DMS153 treated with DMSO at 0.1 percent for 48 hours (cell line): ENCODE data around the gene MMP1.

Source experiments
- DNase-seq: peaks from one replicate; lab custom pipeline; 2025; ENCODE audit not compliant: unreplicated experiment; lab: John Stamatoyannopoulos, UW

MMP1 gene

GRCh38 chr11:102762361-102762767 is 35.6 kb downstream of the MMP1 start:
- no peak for DNase-seq

- no peak for DNase-seq
Measured at GRCh38 chr11:102761646-102762238, 36.2 kb downstream of the MMP1 start.

DNA sequence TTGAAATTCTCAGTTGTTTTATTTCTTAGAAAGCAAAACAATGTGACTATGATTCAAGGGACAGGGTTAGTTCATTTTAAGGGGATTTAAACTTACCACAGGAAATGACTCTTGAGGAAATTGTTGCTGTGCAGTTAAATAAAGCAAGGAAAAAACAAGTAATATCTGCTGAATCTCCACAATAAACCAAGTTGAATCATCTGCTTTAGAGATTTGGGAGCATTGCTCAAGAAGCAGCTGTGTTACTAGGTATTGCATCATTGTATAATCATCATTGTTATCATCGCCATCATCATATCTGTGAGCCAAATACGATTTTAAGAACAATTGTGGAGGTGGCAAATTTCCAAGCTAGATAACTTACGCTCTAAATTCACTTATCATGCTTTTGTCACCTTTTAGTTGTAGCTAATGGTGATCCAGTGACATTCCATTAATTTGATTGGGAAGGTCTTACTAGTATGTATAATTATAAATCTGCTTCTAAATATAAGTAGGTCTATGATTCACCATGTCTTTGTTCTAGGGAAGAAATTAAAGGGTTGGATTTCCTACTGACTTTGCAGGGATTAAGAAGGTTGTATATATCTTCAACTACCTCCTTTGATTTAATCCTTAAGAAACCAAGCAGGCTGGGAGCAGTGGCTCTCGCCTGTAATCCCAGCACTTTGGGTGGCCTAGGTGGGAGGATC is 37.5 kb downstream of the MMP1 start:
- DNase-seq: no peak

- no peak for DNase-seq
Measured at GRCh38 chr11:102757823-102758549, 40.0 kb downstream of the MMP1 start.

GRCh38 chr11:102753267-102753666 is 44.7 kb downstream of the MMP1 start:
- no peak for DNase-seq

DNA sequence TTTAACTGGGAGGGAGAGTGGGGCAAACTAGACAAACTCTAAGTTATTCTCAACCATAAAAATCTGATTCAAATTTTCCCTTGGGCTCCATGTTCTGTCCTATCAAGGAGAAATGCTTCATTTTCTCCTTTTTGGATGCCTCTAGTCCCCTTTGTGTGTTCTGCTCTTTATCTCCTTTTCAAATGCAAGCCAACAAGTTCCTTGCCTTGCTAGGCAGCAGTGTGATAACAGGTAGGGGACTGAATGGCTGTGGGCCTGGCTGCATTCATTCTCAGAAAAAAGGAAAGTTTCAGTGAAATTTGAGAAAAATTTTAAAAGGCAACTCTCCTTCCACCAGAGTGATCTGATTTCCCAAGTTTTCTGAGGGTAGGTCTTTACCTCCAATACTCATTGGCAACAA is 46.3 kb downstream of the MMP1 start:
- no peak for DNase-seq

GRCh38 chr11:102749101-102749722 is 48.7 kb downstream of the MMP1 start:
- no peak for DNase-seq

- peak; percentile 8 for DNase-seq
Measured at GRCh38 chr11:102746746-102747578, 51.0 kb downstream of the MMP1 start.
